Muscle layer of duodenum (tissue), 2 donors: ENCODE measurements around the gene CREBRF.
"Not testable (repeated sequence)": the region's sequence is repeated elsewhere in the genome, so short reads cannot be mapped to it uniquely, and the experiment has no call there.

ENCODE experiments used
- H3K27ac ChIP-seq: one replicate; pipeline ENCODE4 v1.7.0; 2013; ENCODE audit warnings: mild to moderate bottlenecking, low read length
- H3K27me3 ChIP-seq: one replicate; pipeline ENCODE4 v1.7.0; 2013; ENCODE audit warnings: low read depth, mild to moderate bottlenecking, control low read depth, low read length
- H3K36me3 ChIP-seq, 2 donors: one replicate each; pipeline ENCODE4 v1.7.0; 2013; ENCODE audit warnings: low read length in 2 of 2, control low read depth in 1 of 2, mild to moderate bottlenecking in 1 of 2; ENCODE audit not compliant: insufficient read depth in 2 of 2, control insufficient read depth in 1 of 2
- H3K4me1 ChIP-seq, 2 donors: one replicate each; pipeline ENCODE4 v1.7.0; 2013; ENCODE audit warnings: low read length in 2 of 2, mild to moderate bottlenecking in 2 of 2, control low read depth in 1 of 2, moderate library complexity in 1 of 2; ENCODE audit not compliant: insufficient read depth in 2 of 2, control insufficient read depth in 1 of 2
- H3K4me3 ChIP-seq, 2 donors: one replicate each; pipeline ENCODE4 v1.7.0; 2013; ENCODE audit warnings: low read length in 2 of 2, low read depth in 1 of 2, mild to moderate bottlenecking in 1 of 2
- H3K9me3 ChIP-seq, 2 donors: one replicate each; pipeline ENCODE4 v1.7.0; 2013; ENCODE audit warnings: low read length in 2 of 2, control low read depth in 1 of 2, mild to moderate bottlenecking in 1 of 2; ENCODE audit not compliant: control insufficient read depth in 1 of 2
- donor health status: healthy.

Gene CREBRF

GRCh38 chr5:173055722-173055982, 500 bp upstream of the CREBRF start:
- Histone ChIP-seq H3K36me3 (peaks cover 0 to 7% of the 10 kb centered on the region in 2 donors), H3K27ac (peak overlapping the region; percentile 58), H3K4me3 (peak overlapping the region; percentile 79 to 100), H3K4me1 (peaks cover 7 to 27% of the 10 kb centered on the region in 2 donors), H3K27me3 (no peaks in the 10 kb centered on the region), H3K9me3 (no peaks in the 10 kb centered on the region)

GRCh38 chr5:173056783-173057061, 570 bp downstream of the CREBRF start:
- Histone ChIP-seq H3K4me3 (peak overlapping the region; percentile 79 to 100), H3K36me3 (peaks cover 0 to 7% of the 10 kb centered on the region in 2 donors), H3K27me3 (no peaks in the 10 kb centered on the region), H3K27ac (peak overlapping the region; percentile 60), H3K4me1 (peaks cover 7 to 29% of the 10 kb centered on the region in 2 donors), H3K9me3 (no peaks in the 10 kb centered on the region)

GRCh38 chr5:173057062-173057924, 1.1 kb downstream of the CREBRF start:
- Histone ChIP-seq H3K4me3 (peak overlapping the region; percentile 79 to 100), H3K9me3 (no peaks in the 10 kb centered on the region), H3K27ac (peak overlapping the region; percentile 93), H3K27me3 (no peaks in the 10 kb centered on the region), H3K4me1 (peaks cover 7 to 31% of the 10 kb centered on the region in 2 donors), H3K36me3 (peaks cover 0 to 7% of the 10 kb centered on the region in 2 donors)

GRCh38 chr5:173062141-173062540, 6.0 kb downstream of the CREBRF start:
- H3K4me1 ChIP-seq, result peaks cover 4 to 36% of the 10 kb centered on the region in 2 donors
- no peak overlapping the region for H3K27ac ChIP-seq
- H3K9me3 ChIP-seq, result no peaks in the 10 kb centered on the region
- no peaks in the 10 kb centered on the region for H3K27me3 ChIP-seq
- no peak overlapping the region for H3K4me3 ChIP-seq
- no peaks in the 10 kb centered on the region for H3K36me3 ChIP-seq

GRCh38 chr5:173065155-173065554, 9.0 kb downstream of the CREBRF start:
- no peaks in the 10 kb centered on the region for H3K9me3 ChIP-seq
- peaks cover 0 to 18% of the 10 kb centered on the region in 2 donors for H3K4me1 ChIP-seq
- no peaks in the 10 kb centered on the region for H3K36me3 ChIP-seq
- no peaks in the 10 kb centered on the region for H3K27me3 ChIP-seq
- no peak overlapping the region for H3K27ac ChIP-seq
- H3K4me3 ChIP-seq, result no peak overlapping the region

GRCh38 chr5:173069671-173070070, 13.5 kb downstream of the CREBRF start:
- Histone ChIP-seq H3K36me3 (no peaks in the 10 kb centered on the region), H3K4me3 (no peak overlapping the region), H3K4me1 (peaks cover 0 to 11% of the 10 kb centered on the region in 2 donors), H3K9me3 (no peaks in the 10 kb centered on the region), H3K27ac (no peak overlapping the region), H3K27me3 (no peaks in the 10 kb centered on the region)

GRCh38 chr5:173075137-173075843, 19.1 kb downstream of the CREBRF start:
- H3K36me3 ChIP-seq, result no peaks in the 10 kb centered on the region
- H3K27ac ChIP-seq, result no peak overlapping the region
- no peaks in the 10 kb centered on the region for H3K27me3 ChIP-seq
- peaks cover 0 to 14% of the 10 kb centered on the region in 2 donors for H3K4me1 ChIP-seq
- H3K4me3 ChIP-seq, result no peak overlapping the region
- no peaks in the 10 kb centered on the region for H3K9me3 ChIP-seq

GRCh38 chr5:173075970-173076369, 19.8 kb downstream of the CREBRF start:
- Histone ChIP-seq H3K27ac (no peak overlapping the region), H3K36me3 (peaks cover 4% of the 10 kb centered on the region in 2 donors), H3K4me3 (no peak overlapping the region), H3K9me3 (no peaks in the 10 kb centered on the region), H3K4me1 (peaks cover 0 to 14% of the 10 kb centered on the region in 2 donors), H3K27me3 (no peaks in the 10 kb centered on the region)

- H3K4me3 ChIP-seq, H3K9me3 ChIP-seq, H3K36me3 ChIP-seq, H3K27ac ChIP-seq, H3K27me3 ChIP-seq: not testable (repeated sequence)
- H3K4me1 ChIP-seq, result peaks cover 0 to 14% of the 10 kb centered on the region in 2 donors
Observed at GRCh38 chr5:173076471-173076870, 20.3 kb downstream of the CREBRF start.

GRCh38 chr5:173078878-173079277, 22.7 kb downstream of the CREBRF start:
- Histone ChIP-seq H3K9me3 (no peaks in the 10 kb centered on the region), H3K36me3 (peaks cover 10 to 17% of the 10 kb centered on the region in 2 donors), H3K27me3 (no peaks in the 10 kb centered on the region), H3K4me3 (no peak overlapping the region), H3K27ac (no peak overlapping the region), H3K4me1 (peaks cover 0 to 14% of the 10 kb centered on the region in 2 donors)

- peaks cover 15 to 30% of the 10 kb centered on the region in 2 donors for H3K36me3 ChIP-seq
- no peak overlapping the region for H3K27ac ChIP-seq
Observed at GRCh38 chr5:173089581-173089980, 33.4 kb downstream of the CREBRF start.

More at GRCh38 chr5:173089581-173089980, 33.4 kb downstream of the CREBRF start:
- Histone ChIP-seq H3K4me1 (peaks cover 0 to 11% of the 10 kb centered on the region in 2 donors), H3K4me3 (no peak overlapping the region), H3K9me3 (no peaks in the 10 kb centered on the region), H3K27me3 (no peaks in the 10 kb centered on the region)
